HepG2 (cell line): ENCODE results near the gene VPS29. TPM values are rescaled to one million over a fixed set of nuclear protein-coding genes. Genes with fewer than 3 reads are reported as not detected.

Source experiments
- ESRRA ChIP-seq: sonication (generic); formaldehyde crosslinking; IDR thresholded peaks from 2 replicates; pipeline ENCODE4 v1.5.1; 2020; ENCODE audit warnings: mild to moderate bottlenecking, low read depth, missing genetic modification reagents
- GMEB1 ChIP-seq: sonication (generic); formaldehyde crosslinking; IDR thresholded peaks from 2 replicates; pipeline ENCODE4 v1.5.1; 2020; ENCODE audit warnings: missing genetic modification reagents, mild to moderate bottlenecking, borderline replicate concordance
- GPBP1L1 ChIP-seq: sonication (generic); formaldehyde crosslinking; IDR thresholded peaks from 2 replicates; pipeline ENCODE4 v1.5.0; 2020; ENCODE audit warnings: mild to moderate bottlenecking, missing genetic modification reagents
- HNF1A ChIP-seq, 2 experiments: sonication (generic) in 1 of 2; formaldehyde crosslinking in 1 of 2; IDR thresholded peaks; 2 replicates each; pipeline versions ENCODE4 v1.4.0 to v1.6.1; 2016 to 2020; ENCODE audit warnings: borderline replicate concordance in 1 of 2, low read depth in 1 of 2, mild to moderate bottlenecking in 1 of 2, missing genetic modification reagents in 1 of 2
- MYPOP ChIP-seq: sonication (generic); formaldehyde crosslinking; IDR thresholded peaks from 2 replicates; pipeline ENCODE4 v1.8.1; 2023; ENCODE audit warnings: mild to moderate bottlenecking, moderate library complexity, missing genetic modification reagents
- NFKB2 ChIP-seq: sonication (generic); formaldehyde crosslinking; IDR thresholded peaks from 2 replicates; pipeline ENCODE4 v1.4.0; 2020; ENCODE audit warnings: missing genetic modification reagents, borderline replicate concordance
- REXO4 ChIP-seq: sonication (generic); formaldehyde crosslinking; IDR thresholded peaks from 2 replicates; pipeline ENCODE4 v1.8.0; 2022; ENCODE audit warnings: missing genetic modification reagents, mild to moderate bottlenecking, borderline replicate concordance
- SOX6 ChIP-seq, 2 experiments: fragments of 450-650 bp in 1 of 2; sonication (generic) in 1 of 2; formaldehyde crosslinking in 1 of 2; IDR thresholded peaks; 2 replicates each; pipeline versions ENCODE4 v1.4.0 to v1.6.1; 2017 to 2020; ENCODE audit warnings: antibody characterized with exemption in 1 of 2, mild to moderate bottlenecking in 1 of 2, missing genetic modification reagents in 1 of 2
- TRIM24 ChIP-seq: sonication (generic); formaldehyde crosslinking; IDR thresholded peaks from 2 replicates; pipeline ENCODE4 v1.8.0; 2022; ENCODE audit warnings: mild to moderate bottlenecking, missing genetic modification reagents
- ZBTB7A ChIP-seq: sonication (generic); formaldehyde crosslinking; IDR thresholded peaks from 2 replicates; pipeline ENCODE4 v1.8.0; 2022; ENCODE audit warnings: mild to moderate bottlenecking, missing genetic modification reagents
- ZNF180 ChIP-seq: sonication (generic); formaldehyde crosslinking; IDR thresholded peaks from 2 replicates; pipeline ENCODE4 v1.4.0; 2020; ENCODE audit warnings: low read depth, missing genetic modification reagents, borderline replicate concordance
- ZNF512B ChIP-seq: sonication (generic); formaldehyde crosslinking; IDR thresholded peaks from 2 replicates; pipeline ENCODE4 v1.5.1; 2020; ENCODE audit warnings: missing genetic modification reagents, mild to moderate bottlenecking, borderline replicate concordance
- ZNF550 ChIP-seq: sonication (generic); formaldehyde crosslinking; IDR thresholded peaks from 2 replicates; pipeline ENCODE4 v1.4.0; 2020; ENCODE audit warnings: mild to moderate bottlenecking, missing genetic modification reagents, borderline replicate concordance
- polyA plus RNA-seq, 8 experiments: library from polyadenylated mRNA; depleted of rRNA in 3 of 8; stranded (reverse) in 7 of 8; unstranded in 1 of 8; fragments of >200 nt; fragmentation: Illumina TruSeq in 4 of 8; extraction: Trizol in 4 of 8; gene quantifications; 2 replicates each; pipeline versions ENCODE4 v1.2.1 to v1.2.3, GENCODE V29; 2011 to 2016; ENCODE audit warnings: low read depth in 4 of 8, missing spikeins in 1 of 8, mixed read lengths in 1 of 8; ENCODE audit not compliant: insufficient read depth in 1 of 8
- total RNA-seq, 5 experiments: library from RNA; depleted of rRNA; stranded (reverse); fragments of >200 nt; fragmentation: Illumina TruSeq; extraction: Trizol; gene quantifications; 2 replicates each; pipeline ENCODE4 v1.2.3, GENCODE V29; 2016; ENCODE audit warnings: low read depth in 1 of 5

VPS29 gene
- total and polyA plus RNA-seq, 2 of the 13 experiments (the other 11 are each of a cell fraction or from before 2014, with no cell fraction given): 107 to 114 TPM

- 0 out of 2 replicates have a peak, but pooled peaks have one; percentile 64 for TF ChIP-seq ZNF512B (CRISPR knock-in tag)
- TF ChIP-seq ZNF180 (CRISPR knock-in tag): no peak
- TF ChIP-seq SOX6 (IDR thresholded peaks at IDR 0.05): no peak
- TF ChIP-seq SOX6 (CRISPR knock-in tag; IDR thresholded peaks at IDR 0.05): peak; percentile 84
- peak; percentile 86 for TF ChIP-seq ESRRA
- peak; percentile 79 for TF ChIP-seq GMEB1
- no peak for TF ChIP-seq ZBTB7A (CRISPR knock-in tag)
- TF ChIP-seq TRIM24 (CRISPR knock-in tag): no peak
- no peak for TF ChIP-seq HNF1A (IDR thresholded peaks at IDR 0.05; ENCODE audit: low read depth)
- TF ChIP-seq HNF1A (CRISPR knock-in tag; IDR thresholded peaks at IDR 0.05; ENCODE audit: borderline replicate concordance): peak; percentile 73; the same call in 1 of the 2 replicates
- TF ChIP-seq NFKB2 (CRISPR knock-in tag): peak; percentile 98; the same call in 1 of the 2 replicates
- TF ChIP-seq ZNF550 (CRISPR knock-in tag): no peak
- no peak for TF ChIP-seq GPBP1L1
- TF ChIP-seq MYPOP: peak; percentile 91
- TF ChIP-seq REXO4 (CRISPR knock-in tag): 0 out of 2 replicates have a peak, but pooled peaks have one; percentile 62
These were observed at the start of gene VPS29, which contains the start of gene RAD9B (continued) for GRCh38 chr12:110501752-110502738.
